Endothelial cell of umbilical vein (primary cell): ENCODE results near the gene GMCL1.

Experiments used
- CTCF ChIP-seq, 2 donors: IDR thresholded peaks; 1 replicate in 1 of 2; 2 replicates in 1 of 2; pipeline ENCODE4 v1.5.1; 2011; ENCODE audit warnings: low read length in 2 of 2, mild to moderate bottlenecking in 2 of 2, moderate library complexity in 2 of 2, control low read depth in 1 of 2, inconsistent platforms in 1 of 2, low read depth in 1 of 2; ENCODE audit not compliant: insufficient read depth in 1 of 2; ENCODE audit errors: extremely low read depth in 1 of 2
- EZH2 ChIP-seq: IDR thresholded peaks from 2 replicates; pipeline ENCODE4 v1.6.1; 2012; ENCODE audit warnings: borderline replicate concordance, low read depth, mild to moderate bottlenecking, moderate library complexity, low read length, inconsistent platforms; ENCODE audit not compliant: severe bottlenecking
- JUN ChIP-seq: IDR thresholded peaks from 2 replicates; pipeline ENCODE4 v1.6.1; 2011; ENCODE audit warnings: borderline replicate concordance, low read depth; ENCODE audit not compliant: insufficient read length, insufficient read depth
- MAX ChIP-seq: IDR thresholded peaks from 2 replicates; pipeline ENCODE4 v1.6.1; 2011; ENCODE audit not compliant: insufficient read depth, insufficient read length
- POLR2A ChIP-seq: IDR thresholded peaks from 2 replicates; pipeline ENCODE4 v1.6.1; 2012; ENCODE audit warnings: low read depth, mild to moderate bottlenecking, control low read depth, low read length
- POLR2AphosphoS5 ChIP-seq: IDR thresholded peaks from 2 replicates; pipeline ENCODE4 v1.6.1; 2012; ENCODE audit warnings: low read depth, mild to moderate bottlenecking, control low read depth, low read length, moderate library complexity; ENCODE audit not compliant: insufficient read depth

GRCh38 chr2:69914164-69914949 lies 84.9 kb downstream of the GMCL1 start:
- TF ChIP-seq CTCF (IDR thresholded peaks at IDR 0.05; ENCODE audit: extremely low read depth in 1 of 2, insufficient read depth in 1 of 2, low read depth in 1 of 2, low read length in 2 of 2) (peak in 1 of 2 donors; percentile 25), POLR2AphosphoS5 (no peak), EZH2 (peak; percentile 72), POLR2A (peak; percentile 84), MAX (peak; percentile 64), JUN (peak; percentile 85)
